Gastrocnemius medialis (tissue), 4 donors: ENCODE results near the gene BRSK1.

Source experiments
- CTCF ChIP-seq, 5 experiments: fragments of 450-650 bp in 3 of 5; fragments of 200-600 bp in 2 of 5; sonication (generic) in 2 of 5; IDR thresholded peaks in 4 of 5; conservative IDR thresholded peaks in 1 of 5; 1 replicate in 4 of 5; 2 replicates in 1 of 5; pipeline ENCODE4 v1.5.1; 2016 to 2019; ENCODE audit warnings: antibody characterized with exemption in 5 of 5, mild to moderate bottlenecking in 3 of 5, moderate library complexity in 3 of 5
- POLR2A ChIP-seq, 2 donors: fragments of 450-650 bp; IDR thresholded peaks; one replicate each; pipeline ENCODE4 v1.6.1; 2017; ENCODE audit warnings: antibody characterized with exemption in 2 of 2, mild to moderate bottlenecking in 2 of 2, moderate library complexity in 2 of 2

- TF ChIP-seq CTCF (IDR thresholded peaks at IDR 0.05 in 4 of 5, conservative IDR thresholded peaks at IDR 0.05 in 1 of 5) = no peak
- TF ChIP-seq POLR2A (IDR thresholded peaks at IDR 0.05) = no peak
Observed at GRCh38 chr19:55253842-55254624, 29.8 kb upstream of the BRSK1 start.
